GM10248 (cell line): ENCODE results near the gene IARS2.

Experiments
- CTCF ChIA-PET: fragments of 300-600 bp; sonication (Branson Sonifier 250); formaldehyde crosslinking; extraction: SDS; loops from one replicate; lab custom pipeline; 2021; ENCODE audit warnings: antibody characterized with exemption; lab: Yijun Ruan, JAX
- POLR2A ChIA-PET: fragments of 350-650 bp; sonication (Branson Sonifier 250); formaldehyde crosslinking; extraction: SDS; loops from one replicate; lab custom pipeline; 2020; ENCODE audit warnings: antibody characterized with exemption; lab: Yijun Ruan, JAX
- DNase-seq: peaks from one replicate; pipeline ENCODE4 v3.0.0; 2012; ENCODE audit errors: extremely low spot score
- CTCF ChIP-seq: IDR thresholded peaks from 2 replicates; pipeline ENCODE4 v1.5.1; 2012; ENCODE audit warnings: mild to moderate bottlenecking, low read depth; ENCODE audit errors: extremely low read depth, missing control alignments, control extremely low read depth

IARS2 gene

GRCh38 chr1:220060876-220061275, 33.1 kb upstream of the IARS2 start:
- TF ChIP-seq CTCF = no peak
- DNase-seq = no peak
- POLR2A ChIA-PET = no interaction called here
- CTCF ChIA-PET = no interaction called here

DNA sequence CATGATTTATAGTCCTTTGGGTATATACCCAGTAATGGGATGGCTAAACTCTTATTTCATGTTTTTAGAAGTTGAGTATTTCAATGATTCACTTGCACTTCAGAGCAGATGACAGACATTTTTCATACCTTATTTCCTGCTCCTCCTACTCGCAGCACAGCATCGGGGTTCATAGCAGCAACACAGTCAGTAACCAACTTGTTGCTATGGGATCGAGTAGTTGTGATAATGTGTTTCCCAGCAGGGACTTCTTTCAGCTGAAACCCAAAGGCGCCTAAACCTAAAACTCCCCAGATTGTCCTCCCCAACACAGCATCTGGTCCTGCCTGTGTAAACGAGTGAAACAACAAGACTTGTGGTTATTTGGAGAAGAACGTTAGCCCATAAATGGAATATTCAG, 31.3 kb upstream of the IARS2 start:
- TF ChIP-seq CTCF = no peak
- POLR2A ChIA-PET = no interaction called here
- no peak for DNase-seq
- CTCF ChIA-PET = no interaction called here

DNA sequence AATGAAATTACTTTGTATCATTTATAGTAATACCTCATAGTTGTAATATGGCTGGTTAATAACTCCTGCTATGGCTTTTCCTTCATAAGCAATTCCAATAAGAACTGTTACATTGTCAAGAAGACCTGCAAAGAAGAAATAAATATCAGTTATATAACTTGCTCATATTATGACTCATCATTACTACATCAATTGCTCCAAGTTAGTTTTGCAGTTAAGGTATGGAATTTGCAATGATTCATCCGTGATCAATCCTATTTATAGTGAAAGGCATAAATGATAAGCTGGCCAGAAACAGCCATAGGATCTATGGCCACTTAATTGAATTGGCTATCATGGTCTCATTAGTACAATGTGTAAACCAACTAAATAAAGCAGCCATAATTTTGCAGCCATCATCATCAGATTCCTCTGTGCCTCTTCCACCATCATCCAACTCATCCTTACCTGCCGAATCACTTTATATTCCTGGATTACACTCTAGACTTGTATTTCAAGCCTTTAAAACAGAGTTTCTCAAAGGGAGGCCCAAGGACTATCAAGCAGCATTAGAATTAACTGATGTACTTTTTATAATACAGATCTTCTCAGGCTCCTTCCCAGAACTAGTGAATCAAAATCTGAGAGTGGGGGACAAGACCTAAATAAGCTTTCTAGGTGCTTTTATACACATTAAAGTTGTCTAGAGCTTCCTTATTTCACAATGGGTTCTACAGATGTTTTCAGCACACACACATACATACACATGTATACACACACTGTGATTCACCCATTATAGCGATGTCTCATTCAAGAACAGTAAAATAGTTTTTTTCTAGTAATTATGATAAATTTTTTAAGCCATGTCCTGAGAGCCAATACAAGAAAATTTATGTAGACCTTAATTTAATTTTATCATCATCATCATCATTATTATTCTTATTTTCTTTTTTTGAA, 26.4 kb upstream of the IARS2 start:
- ChIA-PET CTCF (interaction anchor here (1.3 to 2.3 kb wide), 8 partner anchors 12 to 55 kb away, joined by 3 to 7 read pairs (median 6); partner anchors contain the start of genes EPRS1 and IARS2), POLR2A (no interaction called here)
- no peak for TF ChIP-seq CTCF
- DNase-seq = no peak

DNA sequence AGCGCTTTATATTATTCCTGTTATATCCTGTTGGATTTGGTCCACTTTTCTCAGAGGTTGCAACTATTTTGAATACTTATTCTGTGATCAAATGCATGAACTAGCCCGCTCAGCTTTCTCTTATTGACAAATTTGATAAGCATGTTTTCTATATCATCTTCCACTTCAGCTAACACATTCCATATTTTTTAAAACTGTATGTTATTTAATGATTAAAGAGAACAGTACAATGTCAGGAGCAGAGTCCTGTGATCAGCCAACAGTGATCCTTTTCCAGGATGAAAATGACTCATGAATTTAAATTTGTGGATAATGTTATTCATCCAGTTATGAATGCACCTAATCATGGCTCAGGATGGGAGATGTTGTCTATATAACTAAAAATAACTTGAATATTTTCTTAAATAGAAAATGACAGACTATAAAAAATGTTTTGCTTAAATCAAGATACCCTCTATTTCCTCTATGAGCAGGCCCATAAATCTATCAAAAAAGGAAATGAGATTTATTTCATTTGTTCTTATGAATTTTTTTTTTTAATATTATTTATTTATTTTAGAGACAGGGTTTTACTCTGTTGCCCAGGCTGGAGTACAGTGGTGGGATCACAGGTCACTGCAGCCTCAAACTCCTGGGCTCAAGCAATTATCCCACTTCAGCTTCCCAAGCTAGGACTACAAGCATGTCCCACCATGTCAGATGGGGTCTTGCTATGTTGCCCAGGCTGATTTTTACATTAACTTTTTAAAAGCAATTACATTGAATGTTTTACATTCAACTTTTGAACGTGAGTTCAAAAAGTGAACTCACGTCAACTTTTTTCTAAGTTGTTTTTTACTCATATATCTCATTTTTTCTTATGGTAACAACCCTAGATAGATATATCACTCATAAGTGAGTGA, 16.8 kb upstream of the IARS2 start:
- CTCF ChIA-PET = interaction anchor here (1.2 to 1.9 kb wide), 2 partner anchors 8 to 16 kb away, joined by 3 to 5 read pairs; no protein-coding TSS in a partner anchor
- POLR2A ChIA-PET = no interaction called here
- no peak for TF ChIP-seq CTCF
- no peak for DNase-seq

DNA sequence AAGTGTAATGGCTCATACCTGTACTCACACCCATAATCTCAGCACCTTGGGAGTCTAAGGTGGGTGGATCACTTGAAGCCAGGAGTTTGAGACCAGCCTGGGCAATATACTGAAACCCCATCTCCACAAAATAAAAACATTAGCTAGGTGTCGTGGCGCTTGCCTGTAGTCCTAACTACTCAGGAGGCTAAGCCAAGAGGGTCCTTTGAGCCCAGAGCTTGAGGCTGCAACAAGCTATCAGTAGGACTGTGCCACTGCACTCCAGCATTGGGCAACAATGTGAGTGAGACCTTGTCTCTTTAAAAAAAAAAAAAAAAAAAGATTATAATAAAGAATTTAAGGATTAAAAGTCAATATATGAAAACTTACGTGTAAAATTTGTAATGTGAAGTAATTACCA, 16.0 kb upstream of the IARS2 start:
- TF ChIP-seq CTCF = no peak
- ChIA-PET CTCF (interaction anchor here (1.2 to 1.9 kb wide), 2 partner anchors 9 to 15 kb away, joined by 3 to 5 read pairs; no protein-coding TSS in a partner anchor), POLR2A (no interaction called here)
- DNase-seq = no peak

GRCh38 chr1:220084460-220084859, 9.5 kb upstream of the IARS2 start:
- ChIA-PET POLR2A (no interaction called here), CTCF (interaction anchor here (0.9 to 3.5 kb wide), 5 partner anchors 12 to 134 kb away, joined by 3 to 8 read pairs (median 3); no protein-coding TSS in a partner anchor)
- TF ChIP-seq CTCF = no peak
- DNase-seq = no peak
